Activated T-helper 2 cell treated with anti-CD3 and anti-CD28 coated beads, Interferon-gamma antibody, Interleukin-2, Interleukin-4, amounts not matched to agents 10 μg/mL and 5 μg/mL and 100 μg/mL, durations not matched to agents 14 hours and 24 hours and 36 hours (primary cell): ENCODE measurements around the gene ZNF512B. TPM values are rescaled to one million over a fixed set of nuclear protein-coding genes. Genes with fewer than 3 reads are reported as not detected.
"Not testable (repeated sequence)": the region's sequence is repeated elsewhere in the genome, so short reads cannot be mapped to it uniquely, and the experiment has no call there.

Experiments
- DNase-seq: peaks from one replicate; pipeline ENCODE4 v3.0.0; 2021; ENCODE audit warnings: low spot score
- H3K27ac Mint-ChIP-seq: one replicate; pipeline ENCODE4 v1.8.0; 2021; ENCODE audit warnings: mixed read lengths
- H3K27me3 Mint-ChIP-seq: one replicate; pipeline ENCODE4 v1.8.0; 2021; ENCODE audit warnings: low read depth, mixed read lengths
- H3K36me3 Mint-ChIP-seq: one replicate; pipeline ENCODE4 v1.8.0; 2021; ENCODE audit warnings: low read depth, mixed read lengths
- H3K4me1 Mint-ChIP-seq: one replicate; pipeline ENCODE4 v1.8.0; 2021; ENCODE audit warnings: low read depth, mixed read lengths
- H3K4me3 Mint-ChIP-seq: one replicate; pipeline ENCODE4 v1.8.0; 2021; ENCODE audit warnings: low read depth, mild to moderate bottlenecking, moderate library complexity, mixed read lengths
- H3K9me3 Mint-ChIP-seq: one replicate; pipeline ENCODE4 v1.8.0; 2021; ENCODE audit warnings: mixed read lengths
- intact Hi-C: fragments of 100-400 bp; cut with micrococcal nuclease; formaldehyde crosslinking; loops from one replicate; pipeline ENCODE4 v1.15.1; 2023
- total RNA-seq: library from RNA; stranded (reverse); gene quantifications from 2 replicates; pipeline ENCODE4 v1.2.3, GENCODE V29; 2022

The ZNF512B gene
- total RNA-seq, 1 donor from 2014 or later: 26.2 TPM

DNA sequence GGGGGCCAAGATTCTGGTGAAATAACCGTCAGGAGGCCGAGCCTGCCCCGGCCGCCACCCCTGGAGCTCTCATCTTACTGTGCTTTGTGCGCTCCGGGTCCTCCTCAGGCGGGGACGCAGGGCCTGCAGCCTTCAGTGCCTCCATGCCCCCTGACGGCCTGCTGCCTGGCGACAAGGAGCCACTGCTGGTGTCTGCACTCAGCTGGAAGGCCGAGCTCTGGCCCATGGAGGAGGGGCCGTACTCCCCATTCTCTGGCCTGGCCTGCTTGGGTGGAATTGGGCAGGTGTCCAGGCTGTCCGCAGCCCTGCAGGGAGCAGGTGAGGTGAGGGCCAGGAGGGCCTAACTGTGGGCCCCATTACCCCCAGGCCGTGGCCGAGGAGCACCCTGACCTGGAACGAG, 5.3 kb downstream of the ZNF512B start:
- peaks cover 5% of the 10 kb centered on the region for H3K4me1 Mint-ChIP-seq
- no peak overlapping the region for H3K4me3 Mint-ChIP-seq

DNA sequence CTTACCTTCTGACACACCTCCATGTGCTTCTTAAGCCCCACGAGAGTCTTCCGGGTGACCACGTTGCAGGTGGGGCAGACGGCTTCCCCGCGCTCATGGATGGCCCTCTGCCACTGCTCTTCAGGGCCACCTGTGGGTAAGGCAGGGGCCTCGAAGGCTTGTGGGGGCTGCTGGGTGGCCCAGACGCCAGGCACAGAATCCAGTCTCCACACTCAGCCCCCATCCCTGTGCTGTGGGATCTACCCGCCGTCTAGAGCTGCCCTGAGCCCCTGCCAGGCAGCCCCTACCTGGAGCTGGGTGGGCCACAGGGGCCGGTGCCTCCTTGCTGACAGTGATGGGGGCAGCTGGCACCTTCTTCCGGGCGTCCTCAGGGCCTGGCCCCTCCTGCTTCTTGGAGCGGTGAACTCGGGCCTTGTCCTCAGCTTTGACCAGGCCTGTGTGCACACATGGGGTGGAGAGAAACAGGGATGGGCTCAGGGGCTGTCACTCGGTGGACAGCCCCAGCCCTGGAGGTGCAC, 5.9 kb downstream of the ZNF512B start:
- Mint-ChIP-seq H3K9me3 (no peaks in the 10 kb centered on the region), H3K4me1 (peaks cover 3% of the 10 kb centered on the region), H3K4me3 (no peak overlapping the region), H3K27me3 (no peaks in the 10 kb centered on the region), H3K36me3 (peaks cover 57% of the 10 kb centered on the region), H3K27ac (no peak overlapping the region)
- no peak for DNase-seq
- intact Hi-C loops: no loop called here

More for the DNA sequence above, 5.3 kb downstream of the ZNF512B start:
- Mint-ChIP-seq H3K36me3 (peaks cover 55% of the 10 kb centered on the region), H3K27ac (no peak overlapping the region), H3K27me3 (no peaks in the 10 kb centered on the region), H3K9me3 (no peaks in the 10 kb centered on the region)
- DNase-seq: no peak
- intact Hi-C loops: no loop called here

DNA sequence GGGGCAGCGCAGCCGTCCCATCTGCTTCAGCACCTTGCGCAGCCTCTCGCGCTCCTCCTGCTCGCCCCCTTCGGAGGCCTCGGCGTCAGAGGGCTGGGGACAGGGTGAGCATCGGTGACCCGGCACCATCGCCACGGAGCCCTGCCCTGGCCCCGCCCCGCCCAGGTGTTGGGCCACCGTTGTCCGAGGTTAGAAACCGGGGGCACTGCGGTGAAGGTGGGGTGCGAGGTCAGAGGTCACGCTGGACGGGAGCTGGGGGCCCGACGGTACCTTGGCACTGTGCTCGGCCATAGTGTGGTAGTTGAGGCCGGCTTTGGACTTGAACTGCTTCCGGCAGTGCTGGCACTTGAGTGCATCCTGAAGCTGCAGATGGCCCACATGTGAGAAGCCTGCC, 6.4 kb downstream of the ZNF512B start:
- H3K27ac Mint-ChIP-seq: no peak overlapping the region
- no peak overlapping the region for H3K4me3 Mint-ChIP-seq
- peaks cover 52% of the 10 kb centered on the region for H3K36me3 Mint-ChIP-seq
- H3K4me1 Mint-ChIP-seq: peaks cover 3% of the 10 kb centered on the region
- intact Hi-C loops: no loop called here
- H3K9me3 Mint-ChIP-seq: no peaks in the 10 kb centered on the region
- no peak for DNase-seq
- H3K27me3 Mint-ChIP-seq: no peaks in the 10 kb centered on the region

DNA sequence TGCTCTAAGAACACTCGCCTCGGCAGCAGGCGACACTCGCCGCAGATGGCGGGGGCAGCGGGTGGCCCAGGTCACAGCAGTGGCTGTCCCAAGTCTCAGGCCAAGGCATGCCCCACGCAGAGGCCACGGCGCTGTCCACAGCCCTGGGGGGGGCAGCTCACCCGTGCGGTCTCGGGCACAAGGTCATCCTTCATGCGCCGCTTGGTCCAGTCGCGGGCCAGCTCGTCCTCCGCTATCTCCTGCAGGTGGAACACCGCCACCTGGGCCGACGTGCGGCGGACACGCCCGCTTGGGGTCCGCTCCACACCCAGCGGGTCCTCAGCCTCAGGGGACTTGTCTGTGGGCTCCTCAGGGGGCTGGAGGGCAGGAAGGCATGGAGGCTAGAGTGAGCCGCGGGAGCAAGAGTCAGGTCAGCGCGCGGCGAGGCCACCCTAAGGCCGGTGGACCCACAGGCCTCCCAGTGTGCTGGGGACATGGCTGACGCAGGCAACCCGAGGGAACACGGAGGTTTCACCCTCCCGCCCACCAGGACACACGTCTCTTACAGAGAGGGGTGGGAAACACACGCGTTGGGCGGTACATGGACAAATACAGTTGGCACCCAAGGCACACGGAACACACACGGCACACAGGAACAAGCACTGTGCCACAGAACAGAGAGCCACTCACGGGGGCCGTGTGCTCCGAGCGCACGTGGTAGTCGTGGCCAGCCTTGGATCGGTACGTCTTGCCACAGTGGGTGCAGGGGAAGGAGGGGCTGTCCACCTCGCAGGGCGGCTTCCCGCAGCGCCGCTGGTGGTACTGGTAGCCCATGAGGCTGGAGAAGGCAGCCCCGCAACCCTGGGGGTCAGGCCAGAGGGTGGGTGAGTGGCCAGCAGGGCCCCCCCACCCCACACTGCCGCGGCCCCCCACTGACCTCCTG, 7.0 kb downstream of the ZNF512B start:
- intact Hi-C loops: no loop called here
- Mint-ChIP-seq H3K36me3 (peaks cover 48% of the 10 kb centered on the region), H3K4me3 (no peak overlapping the region), H3K27ac (no peak overlapping the region), H3K4me1 (peaks cover 7% of the 10 kb centered on the region), H3K27me3 (no peaks in the 10 kb centered on the region), H3K9me3 (no peaks in the 10 kb centered on the region)
- no peak for DNase-seq

- Mint-ChIP-seq H3K36me3 (peaks cover 45% of the 10 kb centered on the region), H3K27me3 (no peaks in the 10 kb centered on the region), H3K9me3 (no peaks in the 10 kb centered on the region), H3K4me3 (no peak overlapping the region), H3K4me1 (peaks cover 12% of the 10 kb centered on the region), H3K27ac (no peak overlapping the region)
- intact Hi-C loops: no loop called here
- no peak for DNase-seq
Measured at GRCh38 chr20:63961664-63962425, 7.9 kb downstream of the ZNF512B start.

DNA sequence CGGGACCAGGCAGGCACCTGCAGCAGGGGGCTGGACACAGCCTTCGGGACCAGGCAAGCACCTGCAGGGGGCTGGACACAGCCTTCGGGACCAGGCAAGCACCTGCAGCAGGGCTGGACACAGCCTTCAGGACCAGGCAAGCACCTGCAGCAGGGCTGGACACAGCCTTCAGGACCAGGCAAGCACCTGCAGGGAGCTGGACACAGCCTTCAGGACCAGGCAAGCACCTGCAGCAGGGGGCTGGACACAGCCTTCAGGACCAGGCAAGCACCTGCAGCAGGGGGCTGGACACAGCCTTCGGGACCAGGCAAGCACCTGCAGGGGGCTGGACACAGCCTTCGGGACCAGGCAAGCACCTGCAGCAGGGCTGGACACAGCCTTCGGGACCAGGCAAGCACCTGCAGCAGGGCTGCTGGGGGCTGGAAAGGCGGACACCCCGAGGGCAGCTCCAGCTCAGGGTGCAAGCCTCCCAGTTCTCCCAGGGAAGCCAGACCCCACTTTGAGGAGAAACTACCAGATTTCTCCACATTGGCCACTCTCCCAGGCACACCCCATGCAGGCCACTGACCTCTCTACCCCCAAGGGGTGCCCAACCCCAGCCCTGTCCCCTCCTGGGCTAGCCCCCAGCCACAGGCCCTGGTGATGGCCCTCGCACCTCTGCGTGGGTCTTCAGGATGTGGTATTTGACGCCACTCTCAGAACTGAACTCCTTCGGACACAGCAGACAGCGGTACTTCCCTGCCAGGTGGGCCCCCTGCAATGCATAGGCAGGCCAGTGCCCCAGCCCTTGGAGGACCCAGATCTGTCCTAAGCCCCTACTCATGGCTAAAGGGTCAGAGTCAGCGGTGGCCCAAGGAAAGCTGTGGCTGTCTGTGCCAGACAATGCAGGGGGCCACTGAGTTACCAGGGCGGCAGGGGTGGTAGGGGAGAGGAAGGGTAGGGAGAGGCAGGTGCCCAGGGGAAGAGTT, 8.8 kb downstream of the ZNF512B start:
- intact Hi-C loops, H3K27ac Mint-ChIP-seq, DNase-seq, H3K27me3 Mint-ChIP-seq, H3K4me3 Mint-ChIP-seq, H3K9me3 Mint-ChIP-seq: not testable (repeated sequence)
- peaks cover 36% of the 10 kb centered on the region for H3K36me3 Mint-ChIP-seq
- H3K4me1 Mint-ChIP-seq: peaks cover 12% of the 10 kb centered on the region

- no peak overlapping the region for H3K4me3 Mint-ChIP-seq
Measured at GRCh38 chr20:63959699-63960075, 10.0 kb downstream of the ZNF512B start.

DNA sequence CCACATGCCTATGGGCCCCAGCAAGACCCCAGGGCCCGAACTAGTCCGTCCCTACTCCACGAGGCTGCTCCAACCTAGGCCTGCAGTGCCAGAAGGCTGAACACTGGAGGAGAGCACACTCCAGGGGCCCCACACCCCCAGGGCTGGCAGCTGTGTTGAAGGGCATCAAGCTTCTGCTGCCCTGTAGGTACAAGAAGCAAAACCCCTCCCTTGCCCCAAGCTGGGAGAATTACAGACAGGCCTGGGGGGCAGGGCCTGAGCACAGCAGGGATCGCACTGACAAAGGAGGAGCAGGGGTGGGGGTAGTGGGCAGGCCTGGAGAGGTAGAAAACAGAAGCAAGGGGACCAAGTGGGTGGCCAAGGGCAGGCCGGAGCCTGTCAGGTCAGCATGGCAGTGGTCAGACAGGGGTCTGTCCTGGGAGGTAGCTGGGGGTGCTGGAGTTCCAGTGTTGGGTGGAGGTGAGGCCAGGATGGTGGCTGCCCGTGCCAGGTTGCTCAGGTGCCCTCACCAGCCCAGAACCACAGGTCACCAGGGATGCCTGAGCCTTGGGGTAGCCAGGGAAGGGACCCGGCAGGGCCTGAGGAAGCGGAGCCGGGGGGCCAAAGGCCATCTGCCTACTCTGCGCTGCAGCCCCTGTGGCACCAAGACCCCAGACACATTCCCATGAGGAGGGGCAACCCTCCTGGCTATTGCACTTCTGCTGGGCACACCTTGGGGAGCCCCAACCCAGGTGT, 10.6 kb downstream of the ZNF512B start:
- peaks cover 42% of the 10 kb centered on the region for H3K36me3 Mint-ChIP-seq
- no peak overlapping the region for H3K27ac Mint-ChIP-seq
- H3K4me3 Mint-ChIP-seq: no peak overlapping the region
- intact Hi-C loops: loop anchor here (5.0 kb wide), 1 partner anchor 422 kb away; the partner anchor contains the start of gene PTK6
- H3K4me1 Mint-ChIP-seq: peaks cover 17% of the 10 kb centered on the region
- no peaks in the 10 kb centered on the region for H3K9me3 Mint-ChIP-seq
- no peak for DNase-seq
- no peaks in the 10 kb centered on the region for H3K27me3 Mint-ChIP-seq

More at GRCh38 chr20:63959699-63960075, 10.0 kb downstream of the ZNF512B start:
- no peak for DNase-seq
- Mint-ChIP-seq H3K27ac (no peak overlapping the region), H3K27me3 (no peaks in the 10 kb centered on the region), H3K9me3 (no peaks in the 10 kb centered on the region), H3K4me1 (peaks cover 12% of the 10 kb centered on the region), H3K36me3 (peaks cover 37% of the 10 kb centered on the region)
- intact Hi-C loops: loop anchor here (5.0 kb wide), 1 partner anchor 422 kb away; the partner anchor contains the start of gene PTK6

GRCh38 chr20:63958471-63958870, 11.3 kb downstream of the ZNF512B start:
- no peak overlapping the region for H3K4me3 Mint-ChIP-seq
- H3K27me3 Mint-ChIP-seq: no peaks in the 10 kb centered on the region
- H3K36me3 Mint-ChIP-seq: peaks cover 39% of the 10 kb centered on the region
- H3K4me1 Mint-ChIP-seq: peaks cover 24% of the 10 kb centered on the region
- peak overlapping the region; percentile 38 for H3K27ac Mint-ChIP-seq
- no peak for DNase-seq
- intact Hi-C loops: loop anchor here (5.0 kb wide), 1 partner anchor 421 kb away; the partner anchor contains the start of gene PTK6
- H3K9me3 Mint-ChIP-seq: no peaks in the 10 kb centered on the region

- DNase-seq: no peak
- intact Hi-C loops: loop anchor here (2.0 to 5.0 kb wide), 3 partner anchors 23 to 421 kb away; partner anchors contain the start of genes PRPF6, PTK6 and TCEA2
- Mint-ChIP-seq H3K27ac (peak overlapping the region; percentile 82), H3K4me1 (peaks cover 24% of the 10 kb centered on the region), H3K27me3 (no peaks in the 10 kb centered on the region), H3K4me3 (peak overlapping the region; percentile 37), H3K9me3 (no peaks in the 10 kb centered on the region), H3K36me3 (peaks cover 37% of the 10 kb centered on the region)
Measured at GRCh38 chr20:63957690-63958441, 11.9 kb downstream of the ZNF512B start.
